ENCODE measurements around the gene IMMP2L. TPM values are rescaled to one million over a fixed set of nuclear protein-coding genes. Genes with fewer than 3 reads are reported as not detected.

Gene IMMP2L
- total RNA-seq, 4 donors from 2014 or later: 13.5 to 23.7 (median 18.3) TPM

- no peak for DNase-seq (ENCODE audit: low spot score in 2 of 2)
- Histone ChIP-seq H3K27ac (no peak overlapping the region), H3K4me3 (no peak overlapping the region), H3K9me3 (no peaks in the 10 kb centered on the region), H3K36me3 (no peaks in the 10 kb centered on the region), H3K4me1 (no peaks in the 10 kb centered on the region), H3K27me3 (no peaks in the 10 kb centered on the region)
- TF ChIP-seq, protein P1, sequence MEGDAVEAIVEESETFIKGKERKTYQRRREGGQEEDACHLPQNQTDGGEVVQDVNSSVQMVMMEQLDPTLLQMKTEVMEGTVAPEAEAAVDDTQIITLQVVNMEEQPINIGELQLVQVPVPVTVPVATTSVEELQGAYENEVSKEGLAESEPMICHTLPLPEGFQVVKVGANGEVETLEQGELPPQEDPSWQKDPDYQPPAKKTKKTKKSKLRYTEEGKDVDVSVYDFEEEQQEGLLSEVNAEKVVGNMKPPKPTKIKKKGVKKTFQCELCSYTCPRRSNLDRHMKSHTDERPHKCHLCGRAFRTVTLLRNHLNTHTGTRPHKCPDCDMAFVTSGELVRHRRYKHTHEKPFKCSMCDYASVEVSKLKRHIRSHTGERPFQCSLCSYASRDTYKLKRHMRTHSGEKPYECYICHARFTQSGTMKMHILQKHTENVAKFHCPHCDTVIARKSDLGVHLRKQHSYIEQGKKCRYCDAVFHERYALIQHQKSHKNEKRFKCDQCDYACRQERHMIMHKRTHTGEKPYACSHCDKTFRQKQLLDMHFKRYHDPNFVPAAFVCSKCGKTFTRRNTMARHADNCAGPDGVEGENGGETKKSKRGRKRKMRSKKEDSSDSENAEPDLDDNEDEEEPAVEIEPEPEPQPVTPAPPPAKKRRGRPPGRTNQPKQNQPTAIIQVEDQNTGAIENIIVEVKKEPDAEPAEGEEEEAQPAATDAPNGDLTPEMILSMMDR (IDR thresholded peaks at IDR 0.05): no peak
- TF ChIP-seq POLR2A (IDR thresholded peaks at IDR 0.05) (no peak), EP300 (IDR thresholded peaks at IDR 0.05) (no peak)
- 94 to 96% methylated on average over 1 of the region's 1 CpG for WGBS, 2 donors
Observed at GRCh38 chr7:111595780-111596179, 33.5 kb upstream of the IMMP2L start.

DNA sequence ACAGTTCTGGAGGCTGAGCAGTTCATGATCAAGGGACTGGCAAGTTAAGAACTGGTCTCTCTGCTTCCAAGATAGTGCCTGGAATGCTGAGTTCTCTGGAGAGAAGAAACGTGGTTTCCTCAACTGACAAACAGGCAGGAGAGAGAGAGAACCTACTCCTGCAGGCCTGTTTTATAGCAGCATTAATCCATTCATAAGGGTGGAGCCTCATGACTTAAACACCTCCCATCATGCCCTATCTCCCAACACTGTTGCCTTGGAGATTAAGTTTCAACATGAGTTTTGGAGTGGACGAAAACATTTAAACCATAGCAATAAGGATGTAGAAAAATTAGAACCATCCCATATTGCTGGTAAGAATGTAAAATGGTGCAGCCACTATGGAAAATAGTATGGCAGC is 32.3 kb upstream of the IMMP2L start:
- TF ChIP-seq, protein P1 (IDR thresholded peaks at IDR 0.05): no peak
- TF ChIP-seq POLR2A (IDR thresholded peaks at IDR 0.05) (no peak), EP300 (IDR thresholded peaks at IDR 0.05) (no peak)
- DNase-seq (ENCODE audit: low spot score in 2 of 2): no peak
- Histone ChIP-seq H3K4me3 (no peak overlapping the region), H3K4me1 (no peaks in the 10 kb centered on the region), H3K9me3 (no peaks in the 10 kb centered on the region), H3K36me3 (no peaks in the 10 kb centered on the region), H3K27ac (no peak overlapping the region), H3K27me3 (no peaks in the 10 kb centered on the region)
- 48 to 59% methylated on average over 2 of the region's 2 CpGs for WGBS, 2 donors

DNA sequence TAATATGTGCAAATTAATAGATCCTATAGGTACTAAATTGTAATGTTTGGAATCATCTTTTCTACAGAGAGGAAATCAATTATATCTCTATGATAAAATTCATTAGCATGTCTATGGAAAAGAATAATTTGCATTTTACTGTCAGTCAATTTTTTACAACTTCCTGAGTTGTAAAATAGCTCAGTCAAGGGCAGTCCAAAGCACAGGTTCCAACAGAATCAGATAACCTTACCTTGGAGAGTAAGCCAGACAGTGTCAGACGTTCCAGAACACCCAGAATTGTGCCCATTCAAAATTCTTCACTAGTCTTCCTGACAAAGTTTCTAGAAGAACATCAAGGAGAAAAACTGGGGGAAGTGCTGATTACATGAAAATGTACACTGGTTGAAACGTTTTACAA is 31.1 kb upstream of the IMMP2L start:
- DNase-seq (ENCODE audit: low spot score in 2 of 2): no peak
- Histone ChIP-seq H3K27me3 (no peaks in the 10 kb centered on the region), H3K4me1 (no peaks in the 10 kb centered on the region), H3K4me3 (no peak overlapping the region), H3K36me3 (no peaks in the 10 kb centered on the region), H3K27ac (no peak overlapping the region), H3K9me3 (no peaks in the 10 kb centered on the region)
- TF ChIP-seq, protein P1 (IDR thresholded peaks at IDR 0.05): no peak
- TF ChIP-seq POLR2A (IDR thresholded peaks at IDR 0.05) (no peak), EP300 (IDR thresholded peaks at IDR 0.05) (no peak)
- WGBS, 2 donors: 42 to 55% methylated on average over 2 of the region's 2 CpGs

DNA sequence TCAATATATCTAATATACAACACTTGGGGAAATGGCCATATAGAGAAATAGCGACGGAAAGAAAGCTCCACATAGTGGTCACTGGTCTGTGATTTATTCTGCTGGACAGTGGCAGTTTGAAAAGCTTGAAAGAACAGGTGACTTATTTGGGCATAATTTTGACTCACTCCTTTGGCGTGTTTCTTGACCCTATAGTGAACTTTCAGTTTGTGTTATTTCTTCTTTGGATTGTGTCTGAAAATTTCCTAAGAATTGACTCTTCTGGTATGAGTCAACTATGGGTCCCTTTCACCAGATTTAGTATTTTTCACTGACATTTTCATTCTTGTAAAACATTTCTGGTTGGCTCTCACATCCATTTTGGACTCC is 25.8 kb upstream of the IMMP2L start:
- Histone ChIP-seq H3K9me3 (no peaks in the 10 kb centered on the region), H3K4me1 (no peaks in the 10 kb centered on the region), H3K27me3 (no peaks in the 10 kb centered on the region), H3K27ac (no peak overlapping the region), H3K36me3 (no peaks in the 10 kb centered on the region), H3K4me3 (no peak overlapping the region)
- no peak for DNase-seq (ENCODE audit: low spot score in 2 of 2)
- 78 to 84% methylated on average over 3 of the region's 3 CpGs for WGBS, 2 donors
- TF ChIP-seq EP300 (IDR thresholded peaks at IDR 0.05): no peak
- TF ChIP-seq POLR2A (IDR thresholded peaks at IDR 0.05): no peak
- TF ChIP-seq, protein P1 (IDR thresholded peaks at IDR 0.05): no peak

DNA sequence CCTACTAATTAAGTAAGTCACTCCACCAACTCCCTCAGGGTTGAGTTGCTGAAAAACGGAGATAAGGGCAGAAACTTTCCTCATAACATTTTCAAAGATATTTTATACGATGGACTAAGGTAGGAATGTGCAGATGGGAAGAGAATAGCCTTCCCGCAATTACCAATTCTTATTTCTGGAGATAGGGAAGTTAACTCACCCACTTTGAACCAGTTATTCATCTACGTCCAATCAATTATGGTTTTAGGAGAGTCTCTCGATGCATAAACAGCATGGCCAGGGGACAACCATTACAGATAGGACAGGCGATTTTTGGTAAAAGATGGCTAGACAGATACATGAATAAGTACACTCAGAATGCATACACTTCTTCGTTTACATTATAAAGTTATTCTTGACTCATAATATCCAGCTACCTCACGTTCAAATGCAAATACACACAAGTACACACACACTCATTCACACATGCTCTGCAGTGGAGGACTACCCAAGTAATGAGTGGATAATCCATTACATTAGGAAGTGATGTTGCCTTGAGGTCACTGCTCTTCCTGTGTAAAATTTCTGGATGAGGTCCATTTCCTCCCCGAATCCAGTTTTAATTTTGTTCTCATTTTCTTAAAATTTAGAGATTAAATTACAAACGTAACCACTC is 25.2 kb upstream of the IMMP2L start:
- H3K4me3 ChIP-seq: no peak overlapping the region
- 85 to 86% methylated on average over 10 of the region's 10 CpGs for WGBS, 2 donors
- H3K36me3 ChIP-seq: no peaks in the 10 kb centered on the region
- H3K27me3 ChIP-seq: no peaks in the 10 kb centered on the region
- H3K27ac ChIP-seq: no peak overlapping the region
- H3K4me1 ChIP-seq: no peaks in the 10 kb centered on the region
- no peaks in the 10 kb centered on the region for H3K9me3 ChIP-seq
- no peak for TF ChIP-seq EP300 (IDR thresholded peaks at IDR 0.05)
- TF ChIP-seq, protein P1 (IDR thresholded peaks at IDR 0.05): no peak
- no peak for TF ChIP-seq POLR2A (IDR thresholded peaks at IDR 0.05)
- DNase-seq (ENCODE audit: low spot score in 2 of 2): no peak
